Body of pancreas (tissue), 4 donors: ENCODE data around the gene C17orf113.

Experiments used
- POLR2A ChIP-seq, 3 donors: fragments of 450-650 bp; IDR thresholded peaks; one replicate each; pipeline ENCODE4 v1.6.1; 2016; ENCODE audit warnings: antibody characterized with exemption in 3 of 3, mild to moderate bottlenecking in 2 of 3
- TF ChIP-seq, protein P1 (sequence below), 7 experiments: fragments of 450-650 bp in 4 of 7; fragments of 200-600 bp in 3 of 7; sonication (generic) in 3 of 7; IDR thresholded peaks; one replicate each; pipeline ENCODE4 v1.5.1; 2016 to 2019; ENCODE audit warnings: antibody characterized with exemption in 7 of 7

DNA sequence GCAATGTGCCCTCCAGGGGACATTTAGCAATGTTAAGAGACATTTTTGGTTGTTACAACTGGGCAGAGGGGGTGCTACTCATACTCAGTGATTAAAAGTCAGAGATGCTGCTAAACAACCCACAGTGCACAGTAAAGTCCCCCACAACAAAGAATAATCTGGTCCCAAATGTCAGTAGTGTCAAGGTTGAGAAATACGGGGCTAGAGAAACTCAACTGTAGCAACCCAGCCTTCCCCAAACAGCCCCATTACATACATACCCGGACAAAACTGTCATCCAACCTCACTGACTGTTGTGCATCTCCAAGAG lies 53.6 kb downstream of the C17orf113 start:
- no peak for TF ChIP-seq POLR2A (IDR thresholded peaks at IDR 0.05)
- TF ChIP-seq, protein P1, sequence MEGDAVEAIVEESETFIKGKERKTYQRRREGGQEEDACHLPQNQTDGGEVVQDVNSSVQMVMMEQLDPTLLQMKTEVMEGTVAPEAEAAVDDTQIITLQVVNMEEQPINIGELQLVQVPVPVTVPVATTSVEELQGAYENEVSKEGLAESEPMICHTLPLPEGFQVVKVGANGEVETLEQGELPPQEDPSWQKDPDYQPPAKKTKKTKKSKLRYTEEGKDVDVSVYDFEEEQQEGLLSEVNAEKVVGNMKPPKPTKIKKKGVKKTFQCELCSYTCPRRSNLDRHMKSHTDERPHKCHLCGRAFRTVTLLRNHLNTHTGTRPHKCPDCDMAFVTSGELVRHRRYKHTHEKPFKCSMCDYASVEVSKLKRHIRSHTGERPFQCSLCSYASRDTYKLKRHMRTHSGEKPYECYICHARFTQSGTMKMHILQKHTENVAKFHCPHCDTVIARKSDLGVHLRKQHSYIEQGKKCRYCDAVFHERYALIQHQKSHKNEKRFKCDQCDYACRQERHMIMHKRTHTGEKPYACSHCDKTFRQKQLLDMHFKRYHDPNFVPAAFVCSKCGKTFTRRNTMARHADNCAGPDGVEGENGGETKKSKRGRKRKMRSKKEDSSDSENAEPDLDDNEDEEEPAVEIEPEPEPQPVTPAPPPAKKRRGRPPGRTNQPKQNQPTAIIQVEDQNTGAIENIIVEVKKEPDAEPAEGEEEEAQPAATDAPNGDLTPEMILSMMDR (IDR thresholded peaks at IDR 0.05), result no peak
